ENCODE measurements around the gene GALNTL6. TPM values are rescaled to one million over a fixed set of nuclear protein-coding genes. Genes with fewer than 3 reads are reported as not detected.

GALNTL6 gene
- total and polyA plus RNA-seq, 2 experiments from 2014 or later: not detected

DNA sequence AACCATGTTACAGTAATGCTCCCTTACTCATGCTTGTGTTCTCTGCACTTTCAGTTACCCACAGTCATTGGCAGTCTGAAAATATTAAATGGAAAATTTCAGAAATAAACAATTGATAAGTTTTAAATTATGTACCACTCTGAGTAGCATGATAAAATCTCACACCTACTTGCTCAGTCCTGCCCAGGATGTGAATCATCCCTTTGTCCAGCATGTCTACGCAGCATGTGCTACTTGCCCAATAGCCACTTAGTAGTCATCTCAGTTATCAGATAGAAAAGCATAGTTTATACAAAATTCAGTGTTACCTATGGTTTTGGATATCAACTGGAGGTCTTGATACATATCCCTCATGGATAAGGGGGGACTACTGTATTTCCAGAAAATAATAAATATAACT, 577.1 kb downstream of the GALNTL6 start:
- Histone ChIP-seq H3K27ac (no peak overlapping the region), H3K36me3 (no peaks in the 10 kb centered on the region), H3K4me3 (no peak overlapping the region), H3K27me3 (no peaks in the 10 kb centered on the region), H3K4me1 (ENCODE audit: low read depth) (no peaks in the 10 kb centered on the region), H3K9me3 (ENCODE audit: low read depth) (no peaks in the 10 kb centered on the region)
- TF ChIP-seq, protein P1, sequence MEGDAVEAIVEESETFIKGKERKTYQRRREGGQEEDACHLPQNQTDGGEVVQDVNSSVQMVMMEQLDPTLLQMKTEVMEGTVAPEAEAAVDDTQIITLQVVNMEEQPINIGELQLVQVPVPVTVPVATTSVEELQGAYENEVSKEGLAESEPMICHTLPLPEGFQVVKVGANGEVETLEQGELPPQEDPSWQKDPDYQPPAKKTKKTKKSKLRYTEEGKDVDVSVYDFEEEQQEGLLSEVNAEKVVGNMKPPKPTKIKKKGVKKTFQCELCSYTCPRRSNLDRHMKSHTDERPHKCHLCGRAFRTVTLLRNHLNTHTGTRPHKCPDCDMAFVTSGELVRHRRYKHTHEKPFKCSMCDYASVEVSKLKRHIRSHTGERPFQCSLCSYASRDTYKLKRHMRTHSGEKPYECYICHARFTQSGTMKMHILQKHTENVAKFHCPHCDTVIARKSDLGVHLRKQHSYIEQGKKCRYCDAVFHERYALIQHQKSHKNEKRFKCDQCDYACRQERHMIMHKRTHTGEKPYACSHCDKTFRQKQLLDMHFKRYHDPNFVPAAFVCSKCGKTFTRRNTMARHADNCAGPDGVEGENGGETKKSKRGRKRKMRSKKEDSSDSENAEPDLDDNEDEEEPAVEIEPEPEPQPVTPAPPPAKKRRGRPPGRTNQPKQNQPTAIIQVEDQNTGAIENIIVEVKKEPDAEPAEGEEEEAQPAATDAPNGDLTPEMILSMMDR (IDR thresholded peaks at IDR 0.05; ENCODE audit: low read depth, low read length): no peak
- DNase-seq (ENCODE audit: low read depth in 1 of 2, low spot score in 1 of 2): no peak

DNA sequence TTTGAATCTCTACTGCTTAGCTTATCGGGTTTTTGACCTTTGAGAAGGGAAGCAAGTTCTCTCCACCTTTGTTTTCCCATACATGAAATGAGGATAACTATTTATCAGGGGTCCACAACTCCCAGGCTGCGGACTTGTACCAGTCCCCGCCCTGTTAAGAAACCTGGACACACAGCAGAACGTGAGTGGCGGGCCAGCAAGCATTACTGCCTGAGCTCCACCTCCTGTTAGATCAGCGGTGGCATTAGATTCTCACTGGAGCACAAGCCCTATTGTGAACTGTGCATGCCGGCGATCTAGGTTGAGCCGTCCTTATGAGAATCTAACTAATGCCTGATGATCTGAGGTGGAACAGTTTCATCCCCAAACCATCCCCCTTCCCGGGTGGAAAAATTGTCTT, 579.5 kb downstream of the GALNTL6 start:
- Histone ChIP-seq H3K27ac (no peak overlapping the region), H3K9me3 (ENCODE audit: low read depth) (no peaks in the 10 kb centered on the region), H3K4me3 (no peak overlapping the region), H3K27me3 (no peaks in the 10 kb centered on the region), H3K36me3 (no peaks in the 10 kb centered on the region), H3K4me1 (ENCODE audit: low read depth) (no peaks in the 10 kb centered on the region)
- TF ChIP-seq, protein P1 (IDR thresholded peaks at IDR 0.05; ENCODE audit: low read depth, low read length): no peak
- DNase-seq (ENCODE audit: low read depth in 1 of 2, low spot score in 1 of 2): no peak

DNA sequence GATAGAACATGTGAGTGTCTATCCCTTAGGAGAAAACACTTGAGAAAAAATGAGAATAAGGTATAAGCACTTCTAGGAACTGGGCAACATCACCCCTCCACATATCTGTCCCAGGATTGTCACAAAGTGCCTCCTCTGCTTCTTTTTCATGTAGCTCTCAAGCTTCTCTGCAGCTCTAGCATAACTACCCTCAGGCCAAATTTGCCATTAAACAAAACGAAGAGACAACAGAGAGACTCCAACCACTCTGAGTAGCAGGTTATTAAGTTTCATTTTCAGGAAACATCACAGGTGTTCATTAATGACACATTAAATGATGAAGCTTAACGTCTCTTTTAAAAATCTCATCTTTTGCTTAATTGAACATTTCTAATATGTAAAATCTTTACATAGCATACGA, 580.0 kb downstream of the GALNTL6 start:
- TF ChIP-seq, protein P1 (IDR thresholded peaks at IDR 0.05; ENCODE audit: low read depth, low read length): no peak
- Histone ChIP-seq H3K27me3 (no peaks in the 10 kb centered on the region), H3K4me1 (ENCODE audit: low read depth) (no peaks in the 10 kb centered on the region), H3K27ac (no peak overlapping the region), H3K4me3 (no peak overlapping the region), H3K9me3 (ENCODE audit: low read depth) (no peaks in the 10 kb centered on the region), H3K36me3 (no peaks in the 10 kb centered on the region)
- no peak for DNase-seq (ENCODE audit: low read depth in 1 of 2, low spot score in 1 of 2)

DNA sequence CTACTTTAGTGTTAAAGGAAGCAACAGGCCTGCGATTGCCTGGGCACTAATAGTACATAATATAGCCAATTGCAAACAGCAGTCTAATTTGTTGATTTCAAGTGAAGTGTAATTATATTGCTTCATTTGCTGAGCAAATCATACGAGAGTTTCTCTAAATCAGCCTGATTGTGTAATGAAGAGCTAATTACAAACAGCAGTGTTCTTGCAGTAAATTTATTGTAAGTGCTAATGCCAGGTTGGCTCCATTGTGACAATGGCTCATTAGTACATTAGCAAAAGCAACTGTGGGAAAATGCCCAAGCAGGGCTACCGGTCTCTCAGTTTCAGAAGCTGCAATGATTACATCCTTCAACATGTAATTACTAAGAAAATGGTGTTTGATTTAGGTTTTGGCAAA, 591.5 kb downstream of the GALNTL6 start:
- TF ChIP-seq, protein P1 (IDR thresholded peaks at IDR 0.05; ENCODE audit: low read depth, low read length): no peak
- Histone ChIP-seq H3K36me3 (no peaks in the 10 kb centered on the region), H3K9me3 (ENCODE audit: low read depth) (no peaks in the 10 kb centered on the region), H3K4me3 (no peak overlapping the region), H3K4me1 (ENCODE audit: low read depth) (no peaks in the 10 kb centered on the region), H3K27me3 (no peaks in the 10 kb centered on the region), H3K27ac (no peak overlapping the region)
- no peak for DNase-seq (ENCODE audit: low read depth in 1 of 2, low spot score in 1 of 2)

DNA sequence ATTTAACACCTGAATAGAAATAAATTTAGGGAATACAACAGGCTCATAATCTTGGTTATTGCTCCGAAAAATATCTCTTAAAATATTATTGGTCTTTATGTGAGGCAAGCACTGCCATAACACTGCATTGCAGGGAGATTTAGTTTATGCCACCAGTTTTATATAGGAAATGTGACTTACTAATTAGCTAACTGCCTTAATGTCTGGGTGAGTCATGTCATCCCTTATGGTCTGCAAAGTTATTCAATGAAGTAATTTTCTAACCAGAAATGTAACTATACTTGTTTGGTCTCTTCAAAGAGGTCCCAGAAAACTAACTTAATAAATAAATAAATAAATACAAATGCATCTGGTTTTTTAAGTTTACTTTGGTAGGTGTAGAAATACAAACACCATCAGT, 597.2 kb downstream of the GALNTL6 start:
- Histone ChIP-seq H3K27me3 (no peaks in the 10 kb centered on the region), H3K9me3 (ENCODE audit: low read depth) (no peaks in the 10 kb centered on the region), H3K4me3 (no peak overlapping the region), H3K4me1 (ENCODE audit: low read depth) (no peaks in the 10 kb centered on the region), H3K36me3 (no peaks in the 10 kb centered on the region), H3K27ac (no peak overlapping the region)
- DNase-seq (ENCODE audit: low read depth in 1 of 2, low spot score in 1 of 2): no peak
- TF ChIP-seq, protein P1 (IDR thresholded peaks at IDR 0.05; ENCODE audit: low read depth, low read length): no peak

DNA sequence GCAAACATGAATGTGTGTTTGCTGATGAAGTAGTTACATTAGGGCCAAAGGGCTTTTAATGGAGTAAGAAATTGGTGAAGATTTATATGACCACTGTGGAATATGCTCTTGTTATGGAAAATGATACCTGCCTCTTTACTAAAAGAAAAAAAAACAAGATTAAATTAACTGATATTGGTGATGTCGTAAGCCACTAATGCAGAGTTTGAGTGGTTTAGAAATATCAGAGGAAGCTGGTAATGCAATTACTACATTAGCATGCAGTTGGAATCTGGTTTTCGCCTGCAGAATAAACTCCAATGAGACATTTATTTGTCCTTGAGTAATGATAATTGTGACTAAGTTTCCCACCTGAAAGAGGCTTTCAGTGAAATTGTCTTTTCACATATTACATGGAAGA, 597.9 kb downstream of the GALNTL6 start:
- no peak for DNase-seq (ENCODE audit: low read depth in 1 of 2, low spot score in 1 of 2)
- Histone ChIP-seq H3K4me1 (ENCODE audit: low read depth) (no peaks in the 10 kb centered on the region), H3K36me3 (no peaks in the 10 kb centered on the region), H3K27me3 (no peaks in the 10 kb centered on the region), H3K9me3 (ENCODE audit: low read depth) (no peaks in the 10 kb centered on the region), H3K4me3 (no peak overlapping the region), H3K27ac (no peak overlapping the region)
- TF ChIP-seq, protein P1 (IDR thresholded peaks at IDR 0.05; ENCODE audit: low read depth, low read length): no peak

Measured in cardiac muscle cell (in vitro differentiated cells and primary cell).